SU-DHL-6 (cell line): ENCODE results near the gene TMEM131.

Source experiments
- CTCF ChIP-seq: fragments of 200-600 bp; sonication (generic); IDR thresholded peaks from one replicate; pipeline ENCODE4 v1.5.1; 2017; ENCODE audit warnings: antibody characterized with exemption, mild to moderate bottlenecking, low read length, moderate library complexity; ENCODE audit not compliant: insufficient read depth, poor library complexity, severe bottlenecking
- EZH2phosphoT487 ChIP-seq: fragments of 200-600 bp; sonication (generic), shearing (Covaris generic); conservative IDR thresholded peaks from 2 replicates; pipeline ENCODE4 v1.6.1; 2018; ENCODE audit warnings: mild to moderate bottlenecking, antibody characterized with exemption, low read length, moderate library complexity, mixed read lengths

GRCh38 chr2:97928591-97928990 is 67.2 kb downstream of the TMEM131 start:
- TF ChIP-seq CTCF: no peak
- TF ChIP-seq EZH2phosphoT487: no peak
